ENCODE results near the gene KCTD2.

KCTD2 gene

GRCh38 chr17:75103601-75104554 lies 56.9 kb downstream of the KCTD2 start:
- Mint-ChIP-seq H3K4me3 (no peak overlapping the region), H3K36me3 (ENCODE audit: low read depth) (no peaks in the 10 kb centered on the region), H3K9me3 (no peaks in the 10 kb centered on the region), H3K4me1 (peaks cover 10% of the 10 kb centered on the region), H3K27me3 (no peaks in the 10 kb centered on the region), H3K27ac (no peak overlapping the region)
- ATAC-seq, result no peak
- DNase-seq, result no peak

GRCh38 chr17:75105126-75106080 lies 58.4 kb downstream of the KCTD2 start:
- peaks cover 13% of the 10 kb centered on the region for H3K4me1 Mint-ChIP-seq
- H3K9me3 Mint-ChIP-seq, result no peaks in the 10 kb centered on the region
- no peak overlapping the region for H3K4me3 Mint-ChIP-seq
- H3K27me3 Mint-ChIP-seq, result no peaks in the 10 kb centered on the region
- no peak for ATAC-seq
- DNase-seq, result peak; percentile 53
- H3K27ac Mint-ChIP-seq, result no peak overlapping the region
- no peaks in the 10 kb centered on the region for H3K36me3 Mint-ChIP-seq (ENCODE audit: low read depth)

DNA sequence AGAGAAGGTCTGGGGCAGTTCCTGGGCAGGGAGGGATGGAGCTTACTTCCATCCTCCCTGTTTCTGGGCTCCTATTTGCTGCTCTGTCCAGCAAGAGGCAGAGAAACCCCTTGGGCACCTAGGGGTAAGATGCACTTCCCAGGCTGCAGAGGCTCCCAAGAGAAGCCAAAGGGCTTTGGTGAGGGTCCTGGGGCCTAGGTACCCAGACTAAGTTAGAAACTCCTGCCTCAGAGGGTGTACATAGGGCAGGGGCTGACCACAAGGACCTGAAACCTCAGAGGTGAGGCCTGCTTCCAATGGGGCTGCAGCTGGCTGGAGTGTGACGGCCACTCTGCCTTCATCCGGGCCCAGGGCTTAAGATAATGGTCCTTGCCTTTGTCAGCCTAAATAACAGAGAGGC lies 61.2 kb downstream of the KCTD2 start:
- Mint-ChIP-seq H3K27ac (no peak overlapping the region), H3K4me1 (peaks cover 25% of the 10 kb centered on the region), H3K36me3 (ENCODE audit: low read depth) (peaks cover 4% of the 10 kb centered on the region), H3K9me3 (no peaks in the 10 kb centered on the region), H3K27me3 (no peaks in the 10 kb centered on the region), H3K4me3 (peak overlapping the region; percentile 86)
- ATAC-seq, result no peak
- DNase-seq, result no peak

DNA sequence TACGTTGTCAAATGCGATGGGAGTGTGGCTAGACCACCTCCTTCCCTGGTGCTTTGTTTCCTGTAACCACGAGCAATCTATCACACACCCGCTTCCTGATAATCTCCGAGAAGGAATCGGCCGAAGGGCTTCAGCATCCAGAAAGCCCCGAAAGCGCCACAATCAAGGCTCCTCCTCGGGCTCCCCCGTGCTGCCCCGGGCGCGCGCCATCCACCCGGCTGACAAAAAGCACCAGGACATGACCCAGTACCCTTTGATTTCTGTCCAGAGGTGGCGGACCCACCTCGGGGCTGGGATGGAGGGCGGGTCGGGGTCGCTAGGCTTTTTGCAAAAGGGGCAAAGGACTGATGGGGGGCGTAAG lies 62.0 kb downstream of the KCTD2 start:
- no peaks in the 10 kb centered on the region for H3K27me3 Mint-ChIP-seq
- no peak overlapping the region for H3K27ac Mint-ChIP-seq
- peak overlapping the region; percentile 86 for H3K4me3 Mint-ChIP-seq
- no peaks in the 10 kb centered on the region for H3K9me3 Mint-ChIP-seq
- peaks cover 4% of the 10 kb centered on the region for H3K36me3 Mint-ChIP-seq (ENCODE audit: low read depth)
- DNase-seq (peak; percentile 30), ATAC-seq (no peak)
- H3K4me1 Mint-ChIP-seq, result peaks cover 27% of the 10 kb centered on the region

- H3K27ac Mint-ChIP-seq, result peak within 1 kb of the TSS; percentile 78
- ATAC-seq (peak; percentile 85), DNase-seq (peak; percentile 95)
- H3K4me3 Mint-ChIP-seq, result peak within 1 kb of the TSS; percentile 86
- peaks cover 33% of the 10 kb centered on the region for H3K4me1 Mint-ChIP-seq
- no peaks in the 10 kb centered on the region for H3K9me3 Mint-ChIP-seq
- H3K27me3 Mint-ChIP-seq, result no peaks in the 10 kb centered on the region
- peaks cover 7% of the 10 kb centered on the region for H3K36me3 Mint-ChIP-seq (ENCODE audit: low read depth)
Measured at GRCh38 chr17:75109407-75110233, 62.6 kb downstream of the KCTD2 start, which contains the start of gene ARMC7. ARMC7 (plus strand) TSS chr17:75109969; CDS start chr17:75110289, 320 bp downstream.

DNA sequence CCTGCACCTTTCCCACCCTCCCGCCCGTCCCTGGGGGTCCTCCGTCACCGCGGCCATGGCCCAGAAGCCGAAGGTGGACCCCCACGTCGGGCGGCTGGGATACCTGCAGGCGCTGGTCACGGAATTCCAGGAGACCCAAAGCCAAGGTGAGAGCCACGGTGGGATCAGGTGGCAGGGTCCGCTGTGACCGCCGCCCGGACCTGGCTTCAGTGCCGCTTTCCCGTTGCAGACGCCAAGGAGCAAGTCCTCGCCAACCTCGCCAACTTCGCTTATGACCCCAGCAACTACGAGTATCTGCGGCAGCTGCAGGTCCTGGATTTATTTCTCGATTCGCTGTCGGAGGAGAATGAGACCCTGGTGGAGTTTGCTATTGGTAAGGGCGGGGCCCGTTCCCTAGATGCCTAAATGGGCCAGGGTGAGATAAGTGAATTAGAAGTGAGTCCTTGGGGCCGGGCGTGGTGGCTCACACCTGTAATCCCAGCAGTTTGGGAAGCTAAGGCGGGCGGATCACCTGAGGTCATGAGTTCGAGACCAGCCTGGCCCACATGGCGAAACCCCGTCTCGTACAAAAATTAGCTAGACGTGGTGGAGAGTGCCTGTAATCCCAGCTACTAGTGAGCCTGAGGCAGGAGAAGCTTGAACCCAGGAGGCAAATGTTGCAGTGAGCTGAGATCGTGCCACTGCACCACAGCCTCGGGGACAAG lies 63.4 kb downstream of the KCTD2 start:
- Mint-ChIP-seq H3K36me3 (ENCODE audit: low read depth) (peaks cover 8% of the 10 kb centered on the region), H3K4me3 (peak overlapping the region; percentile 86), H3K27ac (peak overlapping the region; percentile 64), H3K9me3 (no peaks in the 10 kb centered on the region), H3K27me3 (no peaks in the 10 kb centered on the region), H3K4me1 (peaks cover 37% of the 10 kb centered on the region)
- DNase-seq (no peak), ATAC-seq (no peak)

DNA sequence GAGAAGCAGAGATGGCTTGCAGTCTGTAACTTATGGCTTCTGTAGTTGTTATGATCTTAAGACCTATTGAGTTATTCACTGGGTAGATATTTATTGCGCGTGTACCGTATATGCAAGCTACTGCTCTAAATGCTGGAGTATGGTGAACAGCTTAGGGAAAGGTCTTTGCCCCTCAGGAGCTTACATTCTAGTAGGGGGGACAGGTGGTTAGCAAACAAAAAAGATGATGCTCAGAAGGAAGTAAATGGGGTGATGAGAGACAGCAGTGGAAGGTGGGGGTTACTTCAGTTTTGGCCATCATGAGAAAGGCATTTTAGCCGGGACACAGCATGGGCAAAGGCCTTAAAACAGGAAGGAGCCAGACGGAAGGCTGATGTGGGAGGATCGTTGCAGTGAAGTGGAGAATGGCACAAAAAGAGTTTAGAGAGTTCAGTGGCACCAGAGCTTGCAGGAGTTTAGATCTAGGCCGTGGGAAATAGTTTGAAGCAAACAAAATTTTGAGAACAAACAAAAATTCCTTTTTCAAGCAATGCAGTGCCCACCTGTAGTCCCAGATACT lies 64.8 kb downstream of the KCTD2 start:
- ATAC-seq, result no peak
- Mint-ChIP-seq H3K27ac (no peak overlapping the region), H3K4me3 (peak overlapping the region; percentile 54), H3K36me3 (ENCODE audit: low read depth) (peaks cover 8% of the 10 kb centered on the region), H3K9me3 (no peaks in the 10 kb centered on the region), H3K27me3 (no peaks in the 10 kb centered on the region), H3K4me1 (peaks cover 37% of the 10 kb centered on the region)
- DNase-seq, result no peak

DNA sequence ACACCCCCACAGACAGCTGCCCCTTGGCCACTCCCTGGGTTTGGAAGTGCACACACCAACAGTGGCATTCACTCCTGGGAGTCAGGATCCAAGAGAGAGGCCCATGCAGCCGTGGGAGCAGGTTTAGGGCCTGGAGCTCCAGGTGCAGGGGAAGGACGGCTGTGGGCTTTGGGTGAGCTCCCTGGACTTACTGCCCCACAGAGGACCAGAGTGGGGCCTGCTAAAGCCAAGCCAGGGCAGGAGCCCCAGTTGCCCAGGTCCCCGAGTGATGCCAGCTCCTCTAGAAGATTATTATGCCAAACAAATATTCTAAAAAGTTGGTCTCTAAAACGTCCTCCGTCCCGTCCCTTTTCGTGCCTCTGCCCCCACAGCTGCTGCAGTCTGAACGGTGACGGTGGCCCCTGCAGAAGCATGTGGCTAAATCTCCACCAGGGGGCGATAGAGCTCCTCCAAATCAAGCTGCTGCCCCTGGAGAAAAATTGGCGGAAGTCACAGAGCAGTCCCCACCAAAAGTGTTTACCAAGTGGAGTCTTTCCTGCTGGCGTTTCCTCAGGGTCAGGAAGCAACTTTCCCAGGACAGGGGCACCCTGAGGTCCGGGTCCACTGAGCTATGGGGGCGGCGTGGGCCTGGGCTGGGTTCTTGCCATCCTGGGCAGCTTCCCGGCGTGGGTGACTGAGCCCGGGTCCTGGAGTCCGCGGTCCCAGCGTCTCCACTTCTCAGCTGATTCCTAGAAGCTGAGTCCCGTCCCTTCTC lies 67.0 kb downstream of the KCTD2 start:
- peaks cover 8% of the 10 kb centered on the region for H3K36me3 Mint-ChIP-seq (ENCODE audit: low read depth)
- peaks cover 36% of the 10 kb centered on the region for H3K4me1 Mint-ChIP-seq

GRCh38 chr17:75114552-75115314 lies 67.7 kb downstream of the KCTD2 start:
- no peaks in the 10 kb centered on the region for H3K27me3 Mint-ChIP-seq
- no peaks in the 10 kb centered on the region for H3K9me3 Mint-ChIP-seq
- H3K4me1 Mint-ChIP-seq, result peaks cover 35% of the 10 kb centered on the region
- peaks cover 9% of the 10 kb centered on the region for H3K36me3 Mint-ChIP-seq (ENCODE audit: low read depth)
- DNase-seq (no peak), ATAC-seq (no peak)
- peak overlapping the region; percentile 77 for H3K27ac Mint-ChIP-seq
- H3K4me3 Mint-ChIP-seq, result peak overlapping the region; percentile 77

More for the DNA sequence above, 67.0 kb downstream of the KCTD2 start:
- DNase-seq (peak; percentile 91), ATAC-seq (peak; percentile 74)
- Mint-ChIP-seq H3K27me3 (no peaks in the 10 kb centered on the region), H3K27ac (peak overlapping the region; percentile 77), H3K9me3 (no peaks in the 10 kb centered on the region), H3K4me3 (peak overlapping the region; percentile 77)

Measured in activated naive CD8-positive, alpha-beta T cell treated with anti-CD3 and anti-CD28 coated beads, Interleukin-2, amount 50 U/mL, for 24 hours (primary cell).